ENCODE results near the gene OR10A4. TPM values are rescaled to one million over a fixed set of nuclear protein-coding genes. Genes with fewer than 3 reads are reported as not detected.
A peak's percentile ranks its signal among the peaks of the same experiment; 100 is the strongest.

The OR10A4 gene
- total and polyA plus RNA-seq, 2 of the 13 experiments (the other 11 are each of a cell fraction or from before 2014, with no cell fraction given) = not detected

- no peak overlapping the region for H2AFZ ChIP-seq (ENCODE audit: low read length)
- H3K9me3 ChIP-seq (ENCODE audit: low read length) = no peaks in the 10 kb centered on the region
- H4K20me1 ChIP-seq (ENCODE audit: insufficient read depth, low read length) = no peaks in the 10 kb centered on the region
- no peak overlapping the region for H3K4me2 ChIP-seq (ENCODE audit: low read depth, low read length)
- in situ Hi-C loops (cut with HindIII; ENCODE audit: extremely low pct_ligation_motif_present, low pct_unique_long_range_greater_than_20kb) = no loop called here
- H3K4me3 ChIP-seq (replicated peaks in 1 of 3; ENCODE audit: insufficient read depth in 1 of 3, low read depth in 2 of 3, low read length in 3 of 3) = no peak overlapping the region
- H3K27me3 ChIP-seq (ENCODE audit: control insufficient read depth in 1 of 2, insufficient read depth in 2 of 2, low read length in 2 of 2) = no peaks in the 10 kb centered on the region; a peak in 1 of 5 replicates
- H3K4me1 ChIP-seq (ENCODE audit: insufficient read depth, low read length) = no peaks in the 10 kb centered on the region
- intact Hi-C loops (cut with micrococcal nuclease; ENCODE audit: unreplicated experiment) = no loop called here
- POLR2A ChIA-PET = no interaction called here
- DNase-seq (ENCODE audit: low spot score) = peak; percentile 2
- 0% methylated on average over 1 of the region's 1 CpG for WGBS (ENCODE audit: low lambda C conversion rate)
- no peaks in the 10 kb centered on the region for H3K79me2 ChIP-seq (ENCODE audit: insufficient read depth, low read length)
- no peak overlapping the region for H3K9ac ChIP-seq (ENCODE audit: insufficient read depth, low read depth, low read length)
- CTCF ChIA-PET (ENCODE audit: low intra/inter-chr PET ratio, low total read pairs) = no interaction called here
- FAIRE-seq = no peak
- TF ChIP-seq ATF4 (CRISPR knock-in tag; IDR thresholded peaks at IDR 0.05) (peak in 1 of 2 experiments; percentile 86; a peak in 2 of 4 replicates), FOXM1 (CRISPR knock-in tag; IDR thresholded peaks at IDR 0.05) (no peak), KDM5A (IDR thresholded peaks at IDR 0.05; ENCODE audit: borderline replicate concordance, low read length) (no peak), ZNF121 (CRISPR knock-in tag; IDR thresholded peaks at IDR 0.05) (0 out of 2 replicates have a peak, but pooled peaks have one; percentile 33), CEBPB (IDR thresholded peaks at IDR 0.05; ENCODE audit: borderline replicate concordance, low read depth, low read length) (peak; percentile 4; the same call in 1 of the 2 replicates), CEBPG (CRISPR knock-in tag; IDR thresholded peaks at IDR 0.05) (0 out of 2 replicates have a peak, but pooled peaks have one; percentile 28), KDM5B (CRISPR knock-in tag; IDR thresholded peaks at IDR 0.05; ENCODE audit: borderline replicate concordance) (no peak)
- TF ChIP-seq, protein P1, sequence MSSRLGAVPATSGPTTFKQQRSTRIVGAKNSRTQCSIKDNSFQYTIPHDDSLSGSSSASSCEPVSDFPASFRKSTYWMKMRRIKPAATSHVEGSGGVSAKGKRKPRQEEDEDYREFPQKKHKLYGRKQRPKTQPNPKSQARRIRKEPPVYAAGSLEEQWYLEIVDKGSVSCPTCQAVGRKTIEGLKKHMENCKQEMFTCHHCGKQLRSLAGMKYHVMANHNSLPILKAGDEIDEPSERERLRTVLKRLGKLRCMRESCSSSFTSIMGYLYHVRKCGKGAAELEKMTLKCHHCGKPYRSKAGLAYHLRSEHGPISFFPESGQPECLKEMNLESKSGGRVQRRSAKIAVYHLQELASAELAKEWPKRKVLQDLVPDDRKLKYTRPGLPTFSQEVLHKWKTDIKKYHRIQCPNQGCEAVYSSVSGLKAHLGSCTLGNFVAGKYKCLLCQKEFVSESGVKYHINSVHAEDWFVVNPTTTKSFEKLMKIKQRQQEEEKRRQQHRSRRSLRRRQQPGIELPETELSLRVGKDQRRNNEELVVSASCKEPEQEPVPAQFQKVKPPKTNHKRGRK (CRISPR knock-in tag; IDR thresholded peaks at IDR 0.05) = no peak
- no peak for ATAC-seq
- BruUV-seq (replicated peaks) = no TSS peak
- no peaks in the 10 kb centered on the region for H3K36me3 ChIP-seq (replicated peaks in 1 of 2; ENCODE audit: control insufficient read depth in 1 of 2, insufficient read depth in 2 of 2, low read length in 2 of 2)
- H3K27ac ChIP-seq (ENCODE audit: extremely low read length, insufficient read depth, low read length) = no peak overlapping the region
These were observed 48.3 kb upstream of the OR10A4 start for GRCh38 chr11:6828103-6828502.

Measured in HepG2 (cell line).